Fibroblast of lung (primary cell): Measurements from ENCODE around the gene DIP2C.

Source experiments
- EZH2 ChIP-seq: IDR thresholded peaks from 2 replicates; pipeline ENCODE4 v1.5.1; 2012; ENCODE audit warnings: low read length, control low read depth, mild to moderate bottlenecking; ENCODE audit errors: missing control alignments
- TF ChIP-seq, protein P1 (sequence below), 2 donors: IDR thresholded peaks in 1 of 2; conservative IDR thresholded peaks in 1 of 2; 1 replicate in 1 of 2; 2 replicates in 1 of 2; pipeline ENCODE4 v1.5.1; 2011 to 2012; ENCODE audit warnings: low read length in 2 of 2, control low read depth in 1 of 2, inconsistent platforms in 1 of 2, low read depth in 1 of 2, mild to moderate bottlenecking in 1 of 2

GRCh38 chr10:459743-460142, 229.7 kb downstream of the DIP2C start:
- no peak for TF ChIP-seq EZH2
- TF ChIP-seq, protein P1, sequence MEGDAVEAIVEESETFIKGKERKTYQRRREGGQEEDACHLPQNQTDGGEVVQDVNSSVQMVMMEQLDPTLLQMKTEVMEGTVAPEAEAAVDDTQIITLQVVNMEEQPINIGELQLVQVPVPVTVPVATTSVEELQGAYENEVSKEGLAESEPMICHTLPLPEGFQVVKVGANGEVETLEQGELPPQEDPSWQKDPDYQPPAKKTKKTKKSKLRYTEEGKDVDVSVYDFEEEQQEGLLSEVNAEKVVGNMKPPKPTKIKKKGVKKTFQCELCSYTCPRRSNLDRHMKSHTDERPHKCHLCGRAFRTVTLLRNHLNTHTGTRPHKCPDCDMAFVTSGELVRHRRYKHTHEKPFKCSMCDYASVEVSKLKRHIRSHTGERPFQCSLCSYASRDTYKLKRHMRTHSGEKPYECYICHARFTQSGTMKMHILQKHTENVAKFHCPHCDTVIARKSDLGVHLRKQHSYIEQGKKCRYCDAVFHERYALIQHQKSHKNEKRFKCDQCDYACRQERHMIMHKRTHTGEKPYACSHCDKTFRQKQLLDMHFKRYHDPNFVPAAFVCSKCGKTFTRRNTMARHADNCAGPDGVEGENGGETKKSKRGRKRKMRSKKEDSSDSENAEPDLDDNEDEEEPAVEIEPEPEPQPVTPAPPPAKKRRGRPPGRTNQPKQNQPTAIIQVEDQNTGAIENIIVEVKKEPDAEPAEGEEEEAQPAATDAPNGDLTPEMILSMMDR (conservative IDR thresholded peaks at IDR 0.05 in 1 of 2, IDR thresholded peaks at IDR 0.05 in 1 of 2; ENCODE audit: low read depth in 1 of 2, low read length in 2 of 2) = no peak
